Fibroblast of the aortic adventitia (primary cell): ENCODE results near the gene MT1B. TPM values are rescaled to one million over a fixed set of nuclear protein-coding genes. Genes with fewer than 3 reads are reported as not detected.

Experiments used
- DNase-seq: peaks from one replicate; pipeline ENCODE4 v3.0.0-alpha.2; 2010; ENCODE audit warnings: low read depth
- H3K4me3 ChIP-seq: 2 replicates; pipeline ENCODE4 v1.5.1; 2011; ENCODE audit warnings: low read depth, mild to moderate bottlenecking, control low read depth, low read length, moderate library complexity
- CTCF ChIP-seq: IDR thresholded peaks from 2 replicates; pipeline ENCODE4 v1.5.1; 2011; ENCODE audit warnings: mild to moderate bottlenecking, low read length, control low read depth, inconsistent platforms; ENCODE audit not compliant: insufficient read depth
- total RNA-seq: library from RNA; depleted of rRNA; stranded (reverse); fragments of >200 nt; gene quantifications from 2 replicates; pipeline ENCODE4 v1.2.3, GENCODE V29; 2012; ENCODE audit warnings: low replicate concordance

Gene MT1B
- total RNA-seq, 1 donor: not detected

- TF ChIP-seq CTCF: no peak
- peak within 1 kb of the TSS; percentile 51 for H3K4me3 ChIP-seq
- no peak for DNase-seq
Measured at GRCh38 chr16:56632156-56632847, 19.4 kb upstream of the MT1B start, which contains the start of gene MT1M. Gene MT1M (plus strand): TSS chr16:56632659. CDS start chr16:56632732, 73 bp downstream.

GRCh38 chr16:56632848-56633365, 18.8 kb upstream of the MT1B start:
- H3K4me3 ChIP-seq: peak overlapping the region; percentile 51
- TF ChIP-seq CTCF: no peak
- no peak for DNase-seq

- TF ChIP-seq CTCF: no peak
- DNase-seq: no peak
- H3K4me3 ChIP-seq: no peak overlapping the region
Measured at GRCh38 chr16:56633535-56633934, 18.2 kb upstream of the MT1B start.

GRCh38 chr16:56634715-56635440, 16.8 kb upstream of the MT1B start:
- no peak for TF ChIP-seq CTCF
- no peak for DNase-seq
- no peak overlapping the region for H3K4me3 ChIP-seq

- DNase-seq: no peak
- no peak overlapping the region for H3K4me3 ChIP-seq
- TF ChIP-seq CTCF: no peak
Measured at GRCh38 chr16:56635441-56635967, 16.2 kb upstream of the MT1B start.

GRCh38 chr16:56636616-56637413, 14.9 kb upstream of the MT1B start:
- TF ChIP-seq CTCF: no peak
- no peak overlapping the region for H3K4me3 ChIP-seq
- no peak for DNase-seq
